Right lobe of liver (tissue), 6 donors: Measurements from ENCODE around the gene CNEP1R1. TPM values are rescaled to one million over a fixed set of nuclear protein-coding genes. Genes with fewer than 3 reads are reported as not detected.

Experiments used
- ATAC-seq, 4 donors: fragments of 200-7000 bp; cut with Tn5 transposase; one replicate each; pipeline ENCODE4 v1.9.1; 2020; ENCODE audit warnings: mild to moderate bottlenecking in 4 of 4, moderate library complexity in 4 of 4
- DNase-seq, 3 donors: peaks; one replicate each; pipeline ENCODE4 v3.0.0-alpha.2; 2020
- H3K27ac ChIP-seq, 3 donors: fragments of 200-600 bp; one replicate each; pipeline ENCODE4 v1.8.0; 2022
- H3K27me3 ChIP-seq, 2 donors: fragments of 200-600 bp; one replicate each; pipeline ENCODE4 v1.8.0; 2022
- H3K36me3 ChIP-seq, 4 donors: fragments of 200-600 bp; sonication (generic) in 1 of 4; one replicate each; pipeline versions ENCODE4 v1.5.1 to v1.8.0; 2017 to 2022; ENCODE audit warnings: control low read depth in 1 of 4
- H3K4me1 ChIP-seq, 4 donors: fragments of 200-600 bp; sonication (generic) in 1 of 4; one replicate each; pipeline versions ENCODE4 v1.5.1 to v1.8.0; 2017 to 2022; ENCODE audit warnings: control low read depth in 1 of 4
- H3K4me3 ChIP-seq, 3 donors: fragments of 200-600 bp; one replicate each; pipeline ENCODE4 v1.8.0; 2022
- H3K9me3 ChIP-seq, 4 donors: fragments of 200-600 bp; sonication (generic) in 1 of 4; one replicate each; pipeline versions ENCODE4 v1.5.1 to v1.8.0; 2017 to 2022; ENCODE audit warnings: control low read depth in 1 of 4
- CTCF ChIP-seq, 4 donors: fragments of 200-600 bp in 3 of 4; fragments of 450-650 bp in 1 of 4; IDR thresholded peaks; one replicate each; pipeline versions ENCODE4 v1.5.1 to v1.8.0; 2016 to 2022; ENCODE audit warnings: antibody characterized with exemption in 4 of 4, mild to moderate bottlenecking in 2 of 4
- POLR2A ChIP-seq: fragments of 450-650 bp; IDR thresholded peaks from one replicate; pipeline ENCODE4 v1.6.1; 2017; ENCODE audit warnings: antibody characterized with exemption, mild to moderate bottlenecking
- WGBS: methylation state at CpG from one replicate; pipeline ENCODE4 v1.1.6; 2018; ENCODE audit warnings: low coverage, low lambda C conversion rate; ENCODE audit not compliant: insufficient coverage; ENCODE audit errors: missing lambda C conversion rate; 5-methylcytosine and 5-hydroxymethylcytosine counted together
- intact Hi-C, 2 donors: fragments of 100-400 bp; cut with DNase I; formaldehyde crosslinking; loops; one replicate each; pipeline versions ENCODE4 v1.11.2 to v1.14.1; 2022
- total RNA-seq, 6 experiments: library from RNA; depleted of rRNA in 2 of 6; stranded (reverse); fragments of >200 nt in 2 of 6; fragmentation: NEBNext Ultra II Directional in 3 of 6; extraction: Animal tissue kit (Norgen Biotek cat#: 25700) in 3 of 6; gene quantifications; one replicate each; pipeline versions ENCODE4 v1.1.0 to v1.2.4, GENCODE V29; 2016 to 2023
- donor health status: DM: no; HTN: yes; CAD: no.
- donor health status: DM: no; HTN: no; CAD: no.
- donor health status: DM: no; HTN: no; CAD: no.
- donor health status: DM: no; HTN: yes; CAD: no.
- donor health status: DM: no; HTN: yes; CAD: no.

Gene CNEP1R1
- total RNA-seq, 6 experiments from 2014 or later = 6.0 to 9.6 (median 7.5) TPM

- TF ChIP-seq POLR2A (no peak), CTCF (IDR thresholded peaks at IDR 0.05) (no peak)
- ATAC-seq (no peak), DNase-seq (no peak)
- H3K9me3 ChIP-seq = no peaks in the 10 kb centered on the region
- H3K27ac ChIP-seq = no peak overlapping the region
- no peaks in the 10 kb centered on the region for H3K4me1 ChIP-seq
- no peaks in the 10 kb centered on the region for H3K36me3 ChIP-seq
- WGBS = 64% methylated on average over 1 of the region's 1 CpG
- H3K4me3 ChIP-seq = no peak overlapping the region
- intact Hi-C loops = no loop called here
- H3K27me3 ChIP-seq = no peaks in the 10 kb centered on the region
Measured at GRCh38 chr16:50002190-50002589, 22.8 kb upstream of the CNEP1R1 start.

GRCh38 chr16:50004239-50004638 is 20.8 kb upstream of the CNEP1R1 start:
- no peaks in the 10 kb centered on the region for H3K4me1 ChIP-seq
- 62% methylated on average over 4 of the region's 4 CpGs for WGBS
- ATAC-seq (no peak), DNase-seq (no peak)
- TF ChIP-seq CTCF (IDR thresholded peaks at IDR 0.05) (no peak), POLR2A (no peak)
- intact Hi-C loops = no loop called here
- H3K9me3 ChIP-seq = no peaks in the 10 kb centered on the region
- no peaks in the 10 kb centered on the region for H3K27me3 ChIP-seq
- H3K27ac ChIP-seq = no peak overlapping the region
- no peaks in the 10 kb centered on the region for H3K36me3 ChIP-seq
- H3K4me3 ChIP-seq = no peak overlapping the region

GRCh38 chr16:50006964-50007363 is 18.1 kb upstream of the CNEP1R1 start:
- intact Hi-C loops = no loop called here
- DNase-seq (no peak), ATAC-seq (no peak)
- WGBS = 59% methylated on average over 2 of the region's 2 CpGs
- H3K4me1 ChIP-seq = no peaks in the 10 kb centered on the region
- no peak overlapping the region for H3K4me3 ChIP-seq
- H3K27me3 ChIP-seq = no peaks in the 10 kb centered on the region
- H3K9me3 ChIP-seq = no peaks in the 10 kb centered on the region
- H3K27ac ChIP-seq = no peak overlapping the region
- no peaks in the 10 kb centered on the region for H3K36me3 ChIP-seq
- no peak for TF ChIP-seq CTCF (IDR thresholded peaks at IDR 0.05)
- TF ChIP-seq POLR2A = no peak

- no peaks in the 10 kb centered on the region for H3K27me3 ChIP-seq
- H3K4me1 ChIP-seq = no peaks in the 10 kb centered on the region
- WGBS = 75% methylated on average over 1 of the region's 1 CpG
- no peak for TF ChIP-seq POLR2A
- TF ChIP-seq CTCF (IDR thresholded peaks at IDR 0.05) = no peak
- H3K27ac ChIP-seq = no peak overlapping the region
- ATAC-seq (no peak), DNase-seq (no peak)
- H3K36me3 ChIP-seq = no peaks in the 10 kb centered on the region
- H3K9me3 ChIP-seq = no peaks in the 10 kb centered on the region
- no peak overlapping the region for H3K4me3 ChIP-seq
- intact Hi-C loops = no loop called here
Measured at GRCh38 chr16:50007744-50008143, 17.3 kb upstream of the CNEP1R1 start.

GRCh38 chr16:50010212-50010611 is 14.8 kb upstream of the CNEP1R1 start:
- no peaks in the 10 kb centered on the region for H3K27me3 ChIP-seq
- DNase-seq (no peak), ATAC-seq (no peak)
- H3K27ac ChIP-seq = no peak overlapping the region
- intact Hi-C loops = no loop called here
- H3K9me3 ChIP-seq = no peaks in the 10 kb centered on the region
- no peak overlapping the region for H3K4me3 ChIP-seq
- no peaks in the 10 kb centered on the region for H3K36me3 ChIP-seq
- no peaks in the 10 kb centered on the region for H3K4me1 ChIP-seq
- TF ChIP-seq CTCF (IDR thresholded peaks at IDR 0.05) (no peak), POLR2A (no peak)
- 92% methylated on average over 1 of the region's 2 CpGs for WGBS
